ENCODE measurements around the gene DRAP1.

DRAP1 gene

DNA sequence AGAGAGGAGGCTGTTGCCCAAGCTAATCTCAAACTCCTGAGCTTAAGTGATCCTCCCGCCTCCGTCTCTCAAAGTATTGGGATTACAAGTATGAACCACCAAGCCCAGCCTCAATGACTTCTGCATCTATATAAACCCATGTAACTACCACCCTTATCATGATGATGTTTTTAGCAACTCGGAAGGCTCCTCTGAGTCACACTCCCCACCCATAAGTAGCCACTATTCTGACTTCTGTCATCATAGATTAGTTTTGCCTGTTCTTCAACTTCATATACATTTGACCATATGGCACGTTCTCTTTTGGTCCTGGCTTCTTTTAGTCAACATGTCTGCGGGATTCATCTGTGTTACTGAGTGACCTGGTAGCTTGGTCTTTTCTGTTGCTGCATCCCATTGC lies 12.6 kb upstream of the DRAP1 start:
- no peak for DNase-seq

DNA sequence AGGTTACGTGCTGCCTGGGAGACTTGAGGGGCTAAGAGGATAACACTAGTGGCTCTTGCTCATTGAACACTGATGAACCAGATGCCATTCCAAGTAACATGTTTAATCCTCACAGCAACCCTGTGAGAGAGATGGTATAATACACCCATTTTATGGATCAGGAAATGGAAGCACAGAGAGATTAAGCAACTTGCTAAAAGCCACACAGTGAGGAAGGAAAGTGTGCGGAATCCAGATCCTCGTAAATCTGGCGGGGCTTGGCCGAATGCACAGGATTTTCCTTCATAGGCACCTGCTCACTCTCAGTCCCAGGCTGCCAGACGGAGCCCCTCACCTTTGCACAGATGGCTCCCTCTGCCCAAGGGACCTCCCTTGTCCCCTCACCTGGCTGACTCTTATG lies 11.3 kb upstream of the DRAP1 start:
- no peak for DNase-seq

DNA sequence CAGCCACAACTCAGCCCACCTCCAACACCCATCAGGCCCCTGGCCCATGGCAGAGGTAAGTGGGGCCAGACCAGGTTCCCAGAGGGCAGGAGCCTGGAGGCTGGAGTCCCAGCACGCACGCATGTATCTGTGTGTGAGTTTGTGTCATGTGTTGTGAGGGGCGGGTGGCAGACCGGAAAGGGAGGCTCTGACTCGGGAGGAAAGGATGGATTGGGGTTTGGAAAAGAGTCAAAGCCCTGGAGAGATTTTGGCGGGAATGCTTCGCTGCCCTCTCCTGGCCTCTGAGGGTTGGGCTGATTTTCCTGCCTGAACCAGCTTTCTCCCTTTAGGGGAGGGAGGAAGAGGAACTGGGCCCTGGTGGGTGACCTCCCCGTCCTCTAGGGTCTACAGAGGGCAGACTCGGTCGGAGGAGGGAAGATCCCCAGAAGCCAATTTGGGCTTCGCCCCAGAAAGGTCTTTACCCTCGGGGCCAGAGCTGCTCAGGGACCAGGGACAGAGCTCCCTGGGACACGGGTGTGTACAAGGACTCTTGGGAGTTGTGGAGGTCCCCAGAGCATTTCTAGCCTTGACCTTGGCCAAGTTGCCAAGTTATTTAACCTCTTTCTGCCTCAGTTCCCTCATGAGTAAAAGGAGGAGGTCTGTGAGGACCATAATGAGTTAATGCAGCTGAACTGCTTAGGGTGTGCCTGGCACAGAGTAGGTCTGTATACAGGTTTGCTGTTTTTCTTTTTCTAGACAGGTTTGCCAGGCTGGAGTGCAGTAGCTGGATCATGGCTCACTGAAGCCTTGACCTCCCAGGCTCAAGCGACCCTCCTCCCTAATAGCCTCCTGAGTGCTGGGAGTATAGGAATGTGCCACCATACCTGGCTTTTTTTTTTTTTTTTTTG lies 7.3 kb upstream of the DRAP1 start:
- DNase-seq = peak; percentile 61

DNA sequence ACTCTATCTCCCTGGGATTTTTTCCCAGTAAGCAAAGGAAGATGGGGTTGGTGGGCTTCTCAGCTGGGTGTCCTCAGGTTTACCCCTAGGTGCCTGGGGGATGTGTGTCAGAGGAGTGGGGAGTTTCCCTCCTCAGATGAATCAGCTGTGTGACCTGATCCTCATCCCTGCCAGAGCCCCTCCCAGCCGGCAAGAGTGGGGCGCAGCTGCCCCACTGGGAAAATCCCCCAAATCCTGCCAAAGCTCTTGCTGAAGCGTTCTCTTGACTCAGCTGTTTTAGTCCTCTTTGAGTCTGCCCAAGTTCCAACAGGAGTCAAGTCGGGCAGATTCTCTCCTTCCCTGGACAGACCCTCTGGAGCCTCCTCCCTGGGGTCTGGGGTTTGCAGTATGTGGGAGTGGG lies 6.4 kb upstream of the DRAP1 start:
- no peak for DNase-seq

DNA sequence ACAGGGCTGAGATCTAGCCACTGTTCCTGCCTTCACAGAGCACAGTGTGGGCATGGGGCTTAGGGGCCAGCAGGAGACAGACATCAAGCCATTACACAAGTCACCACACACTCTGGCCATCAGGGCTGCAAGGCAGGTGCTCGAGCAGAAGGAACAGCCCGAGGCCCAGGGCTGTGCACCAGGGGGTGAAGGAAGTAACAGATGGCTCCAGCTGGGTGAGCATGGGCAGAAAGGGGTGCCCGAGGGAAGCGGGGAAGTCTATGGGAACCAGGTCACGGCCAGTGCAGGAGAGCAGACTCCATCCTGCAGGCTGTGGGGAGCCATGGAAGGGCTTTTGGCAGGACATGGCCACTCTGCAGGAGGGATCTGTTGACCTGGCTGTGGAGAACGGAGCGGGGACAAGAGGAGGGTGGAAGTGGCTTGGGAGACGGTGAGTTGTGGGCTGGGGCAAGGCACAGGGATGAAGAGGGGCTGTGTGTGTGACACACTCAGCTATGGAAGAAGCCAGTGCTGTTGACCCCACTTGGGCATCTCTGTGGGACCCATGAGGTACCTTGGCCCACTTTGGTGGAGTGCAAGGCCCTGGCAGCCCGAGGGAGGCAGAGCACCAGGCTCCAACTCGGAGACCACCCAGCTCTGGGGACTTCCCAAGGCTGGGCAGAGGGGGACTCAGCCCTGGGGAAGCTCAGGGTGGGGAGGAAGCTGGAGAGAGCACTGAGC lies 4.0 kb upstream of the DRAP1 start:
- no peak for DNase-seq

DNA sequence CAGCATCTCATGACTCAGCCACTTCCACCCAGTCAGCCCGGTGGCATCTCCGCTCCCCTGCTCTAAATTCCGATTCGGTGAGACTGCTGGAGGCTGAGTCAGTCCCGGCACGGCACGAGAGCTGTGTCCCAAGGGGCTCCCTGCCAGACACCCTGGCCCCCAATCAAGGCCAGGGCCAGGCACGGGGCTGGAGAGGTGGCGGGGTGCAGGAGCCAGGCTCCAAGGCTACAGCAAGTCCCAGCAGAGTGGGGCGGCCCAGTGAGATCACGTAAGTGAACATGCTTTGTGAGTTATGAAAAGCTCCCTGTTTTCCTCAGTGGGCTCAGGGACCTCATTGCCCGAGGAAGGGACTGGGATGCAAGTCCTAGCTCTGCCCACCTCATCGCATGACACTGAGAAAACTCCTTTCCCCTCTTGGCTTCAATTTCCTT lies 3.4 kb upstream of the DRAP1 start:
- no peak for DNase-seq

DNA sequence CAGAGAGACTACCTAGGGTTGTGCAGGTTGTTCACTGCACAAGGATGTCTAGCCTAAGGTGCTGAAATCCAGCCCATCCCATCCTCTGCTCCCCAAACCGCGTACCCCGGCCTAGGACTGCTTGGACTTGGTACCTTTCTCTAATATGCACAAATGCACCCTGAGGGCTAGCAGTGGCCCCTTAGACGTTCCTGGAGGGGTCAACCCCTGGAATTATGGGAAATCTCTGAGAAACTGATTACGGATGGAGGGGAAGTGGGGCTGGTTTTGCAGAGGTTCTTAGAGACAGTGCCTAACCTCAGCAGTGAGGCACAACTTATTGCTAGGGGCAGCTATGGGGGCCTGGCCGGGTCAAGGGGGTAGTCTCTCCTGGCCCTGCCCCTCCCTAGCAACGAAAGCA lies 2.8 kb upstream of the DRAP1 start:
- DNase-seq = no peak

DNA sequence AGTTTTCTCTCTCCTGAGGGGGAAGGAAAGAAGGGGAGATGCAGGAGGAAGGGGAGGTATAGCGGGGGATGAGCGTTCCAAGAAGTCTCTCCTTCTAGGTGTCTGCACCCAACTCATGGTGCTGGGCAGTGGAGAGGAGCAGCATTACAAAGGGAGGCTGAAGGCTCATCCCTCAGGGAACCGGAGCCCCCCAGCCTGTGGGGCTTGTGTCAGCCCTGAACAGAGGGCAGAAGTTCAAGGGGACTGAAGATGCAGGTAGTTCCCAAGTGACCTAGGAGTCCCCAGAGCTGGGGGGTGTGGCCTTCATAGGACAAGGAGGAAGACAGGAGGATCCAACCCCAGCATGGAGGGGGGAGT lies 2.2 kb upstream of the DRAP1 start:
- DNase-seq = no peak

DNA sequence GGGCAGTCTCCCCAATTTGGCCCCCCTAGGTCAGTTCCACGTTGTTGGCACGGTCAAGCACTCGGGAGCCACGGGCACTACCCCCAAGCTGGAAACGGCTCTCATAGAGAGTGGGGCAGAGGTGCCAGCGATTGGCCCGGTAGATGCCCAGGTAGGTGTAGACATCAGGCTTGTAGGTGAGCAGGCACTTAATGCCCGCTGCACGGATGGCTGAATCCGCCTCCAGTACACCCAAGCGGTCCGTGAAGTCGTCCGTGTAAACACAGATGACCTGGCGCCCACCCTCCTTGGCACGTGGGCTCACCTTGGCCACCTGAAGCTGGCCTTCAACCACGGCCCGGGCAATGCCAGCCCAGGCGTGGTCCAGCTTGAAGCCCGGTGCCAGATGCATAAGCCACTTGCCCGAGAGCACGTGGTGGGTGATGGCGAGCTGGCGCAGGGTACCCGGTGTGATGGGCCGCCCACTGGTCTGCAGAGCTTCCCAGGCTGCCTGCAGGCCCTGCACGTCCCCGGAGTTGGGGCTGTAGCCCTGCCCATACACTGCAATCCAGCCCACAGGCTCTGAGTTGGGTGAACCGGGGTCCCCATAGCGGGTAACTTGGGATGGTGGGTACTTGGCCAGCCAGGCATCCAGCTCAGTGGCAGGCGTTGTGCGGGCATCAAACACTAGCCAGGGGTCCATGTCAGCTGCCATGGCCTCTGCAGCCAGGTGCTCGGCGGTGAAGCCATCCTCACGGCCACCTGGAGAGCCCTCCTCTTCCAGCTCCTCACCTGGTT lies 1.6 kb upstream of the DRAP1 start:
- DNase-seq = no peak

DNA sequence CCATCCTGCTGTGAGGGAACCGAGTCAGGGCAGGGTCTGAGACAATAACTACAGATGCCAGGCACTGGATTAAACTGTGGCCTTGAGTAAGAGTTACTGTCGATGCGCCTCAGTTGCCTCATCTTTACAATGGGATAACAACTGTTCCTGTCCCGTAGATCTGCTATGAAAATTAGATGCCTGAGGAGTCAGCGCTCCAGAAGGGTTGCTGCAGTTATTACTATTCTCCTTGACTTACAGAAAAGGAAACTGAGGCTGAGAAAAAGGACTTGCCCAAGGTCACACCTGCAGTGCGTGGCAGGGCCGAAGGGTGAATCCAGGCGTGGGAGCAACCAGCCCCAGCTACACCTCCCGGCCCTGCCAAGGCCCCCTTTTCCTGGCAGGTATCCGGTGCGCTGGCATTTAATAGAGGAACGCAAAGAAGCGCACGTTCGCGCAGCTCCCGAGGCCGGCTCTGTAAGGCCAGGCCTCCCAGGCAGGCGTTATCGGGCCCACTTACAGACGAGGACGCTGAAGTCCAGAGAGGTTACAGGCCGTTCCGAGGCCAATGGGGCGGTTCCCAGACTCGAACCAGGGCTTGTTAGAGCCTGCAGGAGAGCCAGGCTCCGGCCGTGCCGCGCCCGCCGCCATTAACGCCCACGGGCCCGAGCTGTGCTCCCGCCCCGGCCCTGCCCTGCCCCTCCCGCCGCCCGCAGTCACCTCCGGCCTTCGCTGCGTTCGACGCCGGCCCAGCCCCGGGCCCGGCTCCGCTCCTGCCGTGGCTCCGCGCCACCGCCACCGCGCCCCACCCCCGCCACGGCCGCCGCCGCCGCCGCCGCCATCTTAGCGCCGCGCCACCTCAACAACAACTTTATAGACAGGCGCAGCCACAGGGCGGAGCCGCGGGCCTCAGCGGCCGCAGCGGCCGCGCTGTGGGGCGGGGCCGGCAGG lies 750 bp upstream of the DRAP1 start, which contains the start of gene C11orf68:
TSS of gene C11orf68 (minus strand) at position 852 of the 930 bp plus-strand sequence. CDS start at position 821, 31 bp downstream.
- DNase-seq = peak; percentile 42

DNA sequence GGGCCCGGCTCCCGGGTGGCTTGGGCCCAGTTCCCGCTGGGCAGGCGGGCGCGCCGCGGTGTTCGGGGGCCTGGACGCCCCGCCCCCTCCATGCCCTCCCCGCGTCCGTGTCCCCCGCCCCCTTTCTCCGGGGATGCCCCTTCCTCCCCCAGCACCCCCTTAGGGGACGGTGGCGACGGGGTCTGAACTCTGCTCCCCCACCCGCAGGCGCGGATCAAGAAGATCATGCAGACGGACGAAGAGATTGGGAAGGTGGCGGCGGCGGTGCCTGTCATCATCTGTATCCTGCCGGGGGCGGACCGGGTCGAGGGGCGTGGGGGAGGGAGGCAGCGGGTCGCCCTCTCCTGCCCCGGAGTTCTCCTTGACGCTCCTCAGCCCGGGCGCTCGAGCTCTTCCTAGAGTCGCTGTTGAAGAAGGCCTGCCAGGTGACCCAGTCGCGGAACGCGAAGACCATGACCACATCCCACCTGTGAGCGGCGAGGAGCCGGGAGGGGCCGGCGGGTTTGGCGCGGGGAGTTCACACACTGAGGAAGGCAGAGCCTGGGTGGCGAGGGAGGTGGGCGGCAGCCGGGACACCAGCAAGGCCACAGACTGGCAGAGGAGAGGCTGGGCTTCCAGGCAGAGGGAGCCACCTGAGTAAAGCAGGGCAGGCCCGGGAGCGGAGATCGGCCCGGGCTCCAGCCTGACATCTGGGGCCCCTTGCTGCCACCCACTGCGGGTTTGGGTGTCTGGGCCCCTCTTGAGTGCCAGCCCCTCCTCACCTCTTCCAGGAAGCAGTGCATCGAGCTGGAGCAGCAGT lies 546 bp downstream of the DRAP1 start:
- DNase-seq = no peak

DNA sequence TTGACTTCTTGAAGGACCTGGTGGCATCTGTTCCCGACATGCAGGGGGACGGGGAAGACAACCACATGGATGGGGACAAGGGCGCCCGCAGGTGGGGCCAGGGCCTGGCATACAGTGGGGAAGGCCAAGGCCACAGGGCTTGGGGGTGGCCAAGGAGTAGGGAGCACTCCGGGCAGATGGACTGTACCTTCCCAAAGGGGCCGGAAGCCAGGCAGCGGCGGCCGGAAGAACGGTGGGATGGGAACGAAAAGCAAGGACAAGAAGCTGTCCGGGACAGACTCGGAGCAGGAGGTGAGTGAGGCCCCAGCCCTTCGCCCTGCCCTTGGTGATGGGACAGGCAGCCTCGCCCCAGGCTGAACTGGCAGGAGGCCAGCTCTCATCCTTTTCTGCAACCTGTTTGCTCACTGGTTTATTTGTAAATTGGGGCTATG lies 1.2 kb downstream of the DRAP1 start:
- DNase-seq = no peak

DNA sequence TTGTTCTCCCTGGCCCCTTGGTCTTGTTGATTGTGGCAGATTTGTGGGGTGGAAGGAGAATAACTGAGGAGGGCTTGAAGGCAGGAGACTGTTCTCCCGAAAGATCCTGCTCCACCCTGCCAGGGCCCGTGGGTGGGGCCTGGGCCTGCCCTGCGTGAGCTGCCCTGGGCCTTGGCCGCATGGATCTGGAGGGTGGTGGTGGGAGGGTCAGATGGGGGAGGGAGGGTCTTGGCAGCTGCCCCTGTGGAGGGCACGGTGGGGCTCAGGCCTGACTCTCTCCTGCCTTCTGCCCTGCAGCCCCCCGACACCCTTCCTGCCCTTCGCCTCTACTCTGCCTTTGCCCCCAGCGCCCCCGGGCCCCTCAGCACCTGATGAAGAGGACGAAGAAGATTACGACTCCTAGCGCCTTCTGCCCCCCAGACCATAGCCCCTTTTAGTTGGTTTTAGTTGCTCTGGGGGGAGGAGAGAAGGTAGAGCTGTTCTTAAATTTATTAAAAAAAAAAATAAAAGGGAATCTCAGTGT lies 1.9 kb downstream of the DRAP1 start:
- no peak for DNase-seq

DNA sequence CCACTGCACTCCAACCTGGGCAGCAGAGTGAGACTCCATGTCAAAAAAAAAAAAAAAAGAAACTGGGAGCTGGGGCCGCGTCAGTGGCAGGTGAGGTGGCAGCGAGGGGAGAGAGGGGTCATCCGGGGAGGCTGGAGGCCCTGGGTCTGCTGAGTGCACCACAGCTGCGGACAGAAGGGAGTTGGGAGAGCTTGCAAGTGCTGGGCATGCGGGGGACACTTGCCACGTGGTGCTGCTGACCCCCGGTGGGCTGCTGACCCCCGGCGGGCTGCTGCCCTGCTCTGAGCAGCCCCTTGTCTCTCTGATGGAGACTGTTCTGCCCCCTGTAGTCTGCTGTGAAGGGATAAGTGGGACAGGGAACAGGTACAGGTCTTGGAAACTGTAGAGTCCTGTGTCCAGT lies 2.6 kb downstream of the DRAP1 start:
- no peak for DNase-seq

DNA sequence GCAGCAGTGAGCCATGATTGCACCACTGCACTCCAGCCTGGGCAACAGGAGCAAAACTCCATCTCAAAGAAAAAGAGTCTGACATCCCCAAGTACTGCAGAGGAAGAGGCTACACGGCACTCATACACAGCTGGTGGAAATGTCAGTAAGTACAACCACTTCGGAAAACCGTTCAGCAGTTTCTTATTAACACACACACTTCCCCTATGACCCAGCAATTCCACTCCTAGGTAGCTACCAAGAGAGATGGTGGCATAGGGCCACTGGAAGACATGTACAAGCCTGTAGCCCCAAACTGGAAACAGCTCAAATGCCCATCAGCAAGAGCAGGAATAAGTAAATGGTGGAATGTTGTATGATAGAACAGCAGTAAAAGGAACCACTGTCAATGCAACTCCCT lies 3.3 kb downstream of the DRAP1 start:
- DNase-seq = no peak

DNA sequence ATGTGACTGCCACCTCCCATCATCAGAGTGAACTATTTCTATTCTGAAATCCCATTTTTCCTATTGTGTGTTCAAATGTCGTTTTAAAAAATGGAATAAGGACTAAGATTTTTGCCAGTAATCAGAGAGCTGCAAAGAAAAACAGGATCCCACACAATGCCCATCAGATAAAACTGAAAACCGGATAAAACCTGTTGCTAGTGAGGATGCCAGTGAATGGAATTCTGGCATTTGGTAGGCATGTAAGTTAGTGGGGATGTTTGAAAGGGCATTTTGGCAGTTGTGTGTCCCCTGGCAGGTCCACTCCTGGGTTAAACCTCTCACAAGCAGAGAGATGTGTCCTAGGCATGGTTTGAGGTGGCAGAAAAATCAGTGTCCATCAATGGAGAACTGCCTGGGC lies 6.2 kb downstream of the DRAP1 start:
- DNase-seq = no peak

DNA sequence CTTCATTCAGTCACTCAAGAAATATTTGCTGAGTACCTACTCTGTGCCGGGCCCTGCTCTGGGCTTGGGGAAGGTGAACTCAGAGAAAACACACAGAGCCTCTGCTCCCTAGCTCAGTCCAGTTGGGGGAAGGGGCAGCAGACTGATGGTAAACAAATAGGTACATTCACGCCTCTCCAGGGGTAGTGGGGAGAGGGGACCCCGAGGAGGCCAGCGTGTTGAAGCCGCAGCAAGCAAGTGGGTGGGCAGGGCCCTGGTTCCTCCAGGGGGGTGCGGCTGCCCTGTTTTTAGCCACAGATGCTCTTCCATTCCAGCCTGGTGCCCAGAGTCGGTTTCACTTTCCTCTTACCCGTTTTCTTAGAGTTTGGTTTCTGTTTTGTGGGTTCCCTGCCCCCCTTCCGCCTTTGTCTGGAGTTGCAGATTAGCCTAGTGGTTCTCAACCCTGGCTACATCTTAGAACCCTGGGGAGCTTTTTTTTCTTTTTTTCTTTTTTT lies 8.7 kb downstream of the DRAP1 start:
- no peak for DNase-seq

DNA sequence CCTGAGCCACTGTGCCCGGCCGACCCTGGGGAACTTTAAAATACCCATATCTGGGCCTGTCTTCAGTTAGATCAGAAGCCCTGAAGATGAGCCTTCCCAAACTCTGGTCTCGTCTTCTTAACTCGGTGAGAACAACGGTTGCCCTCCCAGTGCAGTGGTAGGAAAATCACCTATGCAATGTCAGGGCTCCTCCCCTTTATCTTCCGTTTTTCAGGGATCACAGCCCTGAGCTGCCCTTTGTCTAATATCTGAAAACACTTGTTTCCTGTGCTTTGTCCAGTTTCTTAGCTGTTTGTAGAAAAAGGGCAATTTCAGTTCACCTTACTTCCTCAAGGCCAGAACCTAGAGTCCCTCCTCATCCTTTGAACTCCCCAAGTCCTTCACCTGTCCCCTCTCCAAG lies 9.4 kb downstream of the DRAP1 start:
- DNase-seq = no peak

DNA sequence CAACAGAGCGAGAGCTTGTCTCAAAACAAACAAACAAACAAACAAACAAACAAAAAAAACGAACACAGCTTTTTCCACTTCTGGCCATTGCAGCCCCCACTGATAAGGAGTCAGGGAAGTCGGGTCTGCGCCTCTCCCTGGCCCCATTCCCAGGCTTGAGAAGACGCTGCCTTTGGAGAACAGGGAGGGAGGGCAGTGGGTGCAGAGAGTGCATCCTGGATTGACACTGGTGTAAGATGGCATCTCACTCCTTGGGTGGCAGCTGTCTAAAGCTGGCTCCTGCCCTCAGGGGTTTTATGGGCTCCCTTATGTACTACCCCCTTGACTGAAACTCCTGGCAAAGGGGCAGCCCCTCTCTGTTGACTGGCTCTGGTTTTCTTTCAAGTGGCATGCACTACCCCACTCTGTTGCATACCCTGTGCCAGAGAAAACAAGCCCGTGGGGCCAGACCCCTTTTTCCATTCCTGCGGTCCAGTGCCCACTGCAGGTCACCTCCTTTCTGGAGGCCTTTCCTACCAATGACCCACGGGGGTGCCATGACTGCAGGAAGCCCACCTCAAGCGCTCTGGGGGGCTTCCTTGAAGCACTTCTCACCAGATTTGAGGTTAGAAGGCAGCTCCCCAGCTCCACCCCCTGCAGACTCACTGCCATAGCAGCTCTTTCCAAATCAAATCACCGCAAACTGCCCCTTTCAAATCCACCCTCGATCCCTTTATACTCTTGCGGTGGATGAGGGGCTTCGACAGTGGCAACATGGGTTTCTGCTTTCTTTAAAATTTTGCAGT lies 12.7 kb downstream of the DRAP1 start:
- no peak for DNase-seq

DNA sequence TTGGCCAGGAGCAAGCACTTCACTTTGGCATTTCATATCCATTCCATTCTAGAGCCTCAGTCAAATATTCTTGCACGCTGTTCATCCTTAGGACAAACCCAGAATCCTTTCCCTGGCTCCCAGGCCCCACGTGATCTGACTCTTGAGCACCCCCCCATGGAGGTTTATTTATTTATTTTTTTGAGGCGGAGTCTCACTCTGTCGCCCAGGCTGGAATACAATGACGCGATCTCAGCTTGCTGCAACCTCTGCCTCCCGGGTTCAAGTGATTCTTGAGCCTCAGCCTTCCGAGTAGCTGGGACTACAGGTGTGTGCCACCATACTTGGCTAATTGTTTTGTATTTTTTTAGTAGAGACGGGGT lies 13.3 kb downstream of the DRAP1 start:
- DNase-seq = no peak
